Suppressor macrophage treated with lipopolysaccharide for 1 hour (primary cell): ENCODE data around the gene CDHR1.

Experiments used
- DNase-seq, 3 donors: peaks; one replicate each; pipeline ENCODE4 v3.0.0-alpha.2; 2020 to 2022

Gene CDHR1

DNA sequence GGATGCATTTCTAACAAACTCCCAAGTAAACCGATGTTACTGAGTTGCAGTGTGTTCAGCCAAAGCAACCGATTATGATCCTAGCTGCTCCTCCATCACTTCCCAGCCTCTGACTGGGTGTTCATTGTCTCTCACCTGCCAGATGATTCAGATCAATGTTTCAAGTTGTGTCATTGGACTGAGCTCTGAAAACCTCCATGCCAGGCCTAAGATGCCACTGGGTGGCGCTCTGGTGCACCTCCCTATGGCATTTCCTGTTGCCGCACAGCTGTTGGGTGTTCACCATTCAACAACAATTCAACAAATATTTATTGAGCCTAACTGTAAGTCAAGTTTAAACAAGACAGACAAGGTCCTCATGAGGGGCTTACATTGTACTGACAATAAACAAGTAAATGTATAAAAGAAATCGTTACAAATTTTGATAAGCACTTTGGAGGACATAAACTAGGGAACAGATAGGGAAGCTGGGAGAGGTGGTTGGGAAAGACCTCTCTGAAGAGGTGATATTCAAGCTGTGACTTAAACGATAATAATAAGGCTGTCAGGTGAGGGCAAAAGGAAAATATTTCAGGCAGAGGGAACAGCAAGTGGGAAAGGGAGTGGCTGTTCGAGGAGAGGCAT lies 73.3 kb downstream of the CDHR1 start:
- DNase-seq = peak; percentile 54 to 73 (median 62)

- no peak for DNase-seq
These were observed 74.8 kb downstream of the CDHR1 start for GRCh38 chr10:84269162-84269561.
